GM12875 (cell line): Measurements from ENCODE around the gene SUMO3.

Experiments
- H3K4me3 ChIP-seq: one replicate; pipeline ENCODE4 v1.5.1; 2011; ENCODE audit warnings: low read depth, low read length, control low read depth
- TF ChIP-seq, protein P1 (sequence below): IDR thresholded peaks from 2 replicates; pipeline ENCODE4 v1.5.1; 2011; ENCODE audit warnings: low read depth, mild to moderate bottlenecking, control low read depth, inconsistent platforms, low read length, moderate library complexity, borderline replicate concordance; ENCODE audit not compliant: insufficient read depth

SUMO3 gene

DNA sequence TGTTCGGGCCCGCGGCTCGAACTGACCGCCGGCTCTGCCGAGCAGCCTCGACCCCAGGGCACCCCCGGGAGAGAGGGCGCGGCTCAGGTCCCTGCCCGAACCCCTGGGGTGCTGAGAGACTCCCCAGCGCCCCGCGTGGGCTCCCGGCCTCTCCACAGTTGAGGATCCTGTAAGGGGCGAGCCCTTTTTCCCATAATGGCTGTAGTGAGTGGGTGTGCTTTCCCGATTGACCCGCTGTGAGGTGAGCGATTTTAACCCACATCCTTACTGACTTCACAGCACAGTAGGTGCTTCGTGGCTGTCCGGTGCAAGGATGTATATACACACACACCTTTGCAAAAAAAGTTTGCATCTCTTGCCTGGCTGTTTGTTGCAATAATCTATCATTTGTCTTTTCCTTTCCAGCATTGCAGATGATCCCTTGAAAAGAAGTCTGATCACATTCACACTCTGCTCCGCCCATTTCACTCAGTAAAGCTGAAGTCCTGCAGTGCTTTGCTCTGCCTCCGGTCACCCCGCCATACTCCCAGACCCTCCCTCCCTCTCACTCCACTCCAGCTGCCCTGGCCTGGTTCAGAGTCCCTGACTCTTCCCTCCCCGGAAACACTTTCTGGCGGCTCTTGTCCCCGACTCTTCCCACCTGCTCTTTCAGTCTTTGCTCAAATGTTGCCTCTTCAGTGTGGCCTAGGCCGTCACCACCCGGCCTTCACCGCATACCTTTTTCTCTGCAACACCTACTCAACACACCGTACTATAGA lies 15.3 kb downstream of the SUMO3 start:
- H3K4me3 ChIP-seq = peak overlapping the region; percentile 93
- TF ChIP-seq, protein P1, sequence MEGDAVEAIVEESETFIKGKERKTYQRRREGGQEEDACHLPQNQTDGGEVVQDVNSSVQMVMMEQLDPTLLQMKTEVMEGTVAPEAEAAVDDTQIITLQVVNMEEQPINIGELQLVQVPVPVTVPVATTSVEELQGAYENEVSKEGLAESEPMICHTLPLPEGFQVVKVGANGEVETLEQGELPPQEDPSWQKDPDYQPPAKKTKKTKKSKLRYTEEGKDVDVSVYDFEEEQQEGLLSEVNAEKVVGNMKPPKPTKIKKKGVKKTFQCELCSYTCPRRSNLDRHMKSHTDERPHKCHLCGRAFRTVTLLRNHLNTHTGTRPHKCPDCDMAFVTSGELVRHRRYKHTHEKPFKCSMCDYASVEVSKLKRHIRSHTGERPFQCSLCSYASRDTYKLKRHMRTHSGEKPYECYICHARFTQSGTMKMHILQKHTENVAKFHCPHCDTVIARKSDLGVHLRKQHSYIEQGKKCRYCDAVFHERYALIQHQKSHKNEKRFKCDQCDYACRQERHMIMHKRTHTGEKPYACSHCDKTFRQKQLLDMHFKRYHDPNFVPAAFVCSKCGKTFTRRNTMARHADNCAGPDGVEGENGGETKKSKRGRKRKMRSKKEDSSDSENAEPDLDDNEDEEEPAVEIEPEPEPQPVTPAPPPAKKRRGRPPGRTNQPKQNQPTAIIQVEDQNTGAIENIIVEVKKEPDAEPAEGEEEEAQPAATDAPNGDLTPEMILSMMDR = peak; percentile 23; the same call in 1 of the 2 replicates

DNA sequence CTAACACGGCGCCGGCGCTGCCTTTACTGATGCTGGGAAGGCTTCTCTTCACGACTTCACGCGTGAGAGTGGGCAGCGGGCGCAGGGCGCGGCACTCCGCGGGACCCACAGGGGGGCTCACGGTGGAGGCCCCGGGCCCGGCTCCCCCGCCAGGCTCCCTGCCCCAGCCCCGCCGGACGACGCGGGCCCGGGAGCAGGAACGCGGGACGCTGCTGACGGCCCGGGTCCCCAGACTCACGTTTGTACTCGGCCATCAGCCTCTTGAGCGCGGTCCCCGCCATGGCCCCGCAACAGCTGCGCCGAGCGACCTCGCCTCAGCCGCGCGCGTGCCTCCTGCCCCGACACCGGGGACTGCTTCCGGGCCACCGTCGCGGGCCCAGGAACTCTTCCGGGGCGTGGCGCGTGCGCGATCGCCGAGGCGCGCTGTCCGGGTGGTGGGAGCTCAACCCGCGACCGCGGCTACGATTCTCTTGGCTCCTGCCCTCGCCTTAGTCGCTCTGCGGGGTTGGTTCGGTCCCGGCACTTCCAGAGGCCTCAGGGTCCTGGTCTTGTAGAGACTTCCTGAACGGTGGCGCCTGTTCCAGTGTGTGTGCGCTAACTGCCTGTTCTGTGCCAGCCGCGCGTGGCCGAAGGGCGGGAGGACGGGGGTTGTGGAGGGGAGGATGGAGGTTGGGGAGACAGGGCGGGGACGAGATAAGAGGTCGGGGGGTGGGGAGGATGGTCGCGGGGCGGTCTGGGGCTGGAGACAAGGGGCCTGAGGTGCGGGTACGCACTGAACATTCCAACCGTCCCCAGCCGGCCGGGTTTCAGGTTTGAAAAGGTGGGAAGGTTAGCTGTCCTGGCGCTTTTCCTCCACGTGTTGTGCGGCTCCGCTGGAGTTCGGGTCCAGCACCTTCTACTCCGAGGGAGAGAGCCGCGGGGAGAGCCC lies 16.1 kb downstream of the SUMO3 start, which contains the start of gene UBE2G2:
Gene UBE2G2, minus strand, starts transcription at position 353 of the 928 bp plus-strand sequence. Its CDS starts 72 bp downstream, at position 281.
- peak within 1 kb of the TSS; percentile 93 for H3K4me3 ChIP-seq
- TF ChIP-seq, protein P1 = no peak

DNA sequence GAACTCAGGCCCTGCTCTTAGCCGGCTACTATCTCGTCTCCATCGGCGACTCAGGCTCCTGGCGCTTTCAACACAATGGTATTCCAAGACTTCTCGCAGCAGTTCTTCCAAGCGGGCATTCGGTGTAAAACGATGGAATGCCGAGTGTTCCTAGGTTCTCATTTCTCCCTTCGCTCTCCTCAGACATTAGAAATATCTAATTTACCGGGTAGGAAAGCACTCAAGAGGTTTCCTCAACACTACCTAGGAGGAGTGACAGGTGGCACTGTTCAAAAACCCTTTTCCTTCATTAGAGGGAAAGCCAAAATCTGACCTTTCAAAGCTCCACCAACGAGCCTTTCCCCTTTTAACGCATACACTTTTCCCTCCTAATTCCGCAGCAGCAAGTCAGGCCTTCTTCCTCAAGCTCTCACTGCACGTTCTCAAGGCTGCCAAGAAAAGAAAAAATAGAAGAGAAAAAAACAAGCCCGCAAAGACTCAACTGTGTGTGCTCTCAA lies 16.8 kb downstream of the SUMO3 start:
- TF ChIP-seq, protein P1 = peak; percentile 34; the same call in 1 of the 2 replicates
- H3K4me3 ChIP-seq = peak overlapping the region; percentile 93

DNA sequence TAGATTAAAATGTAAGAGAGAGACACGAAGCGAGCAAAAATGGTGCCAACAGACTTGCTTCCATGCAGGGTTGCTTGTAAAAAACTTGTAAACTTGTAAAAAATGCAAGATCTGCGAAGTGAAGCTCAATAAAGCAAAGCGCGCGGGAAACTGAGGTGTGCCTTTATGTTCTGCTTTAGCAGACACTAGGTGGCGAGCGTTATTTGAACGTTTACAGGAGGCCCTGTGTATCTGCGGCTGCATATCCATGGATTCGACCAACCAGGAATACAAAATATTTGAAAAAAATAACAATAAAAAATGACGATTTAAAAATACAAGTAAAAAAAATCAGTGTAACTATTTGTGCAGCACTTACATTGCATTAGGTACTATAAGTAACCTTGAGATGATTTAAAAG lies 17.8 kb downstream of the SUMO3 start:
- TF ChIP-seq, protein P1 = no peak
- H3K4me3 ChIP-seq = peak overlapping the region; percentile 93

DNA sequence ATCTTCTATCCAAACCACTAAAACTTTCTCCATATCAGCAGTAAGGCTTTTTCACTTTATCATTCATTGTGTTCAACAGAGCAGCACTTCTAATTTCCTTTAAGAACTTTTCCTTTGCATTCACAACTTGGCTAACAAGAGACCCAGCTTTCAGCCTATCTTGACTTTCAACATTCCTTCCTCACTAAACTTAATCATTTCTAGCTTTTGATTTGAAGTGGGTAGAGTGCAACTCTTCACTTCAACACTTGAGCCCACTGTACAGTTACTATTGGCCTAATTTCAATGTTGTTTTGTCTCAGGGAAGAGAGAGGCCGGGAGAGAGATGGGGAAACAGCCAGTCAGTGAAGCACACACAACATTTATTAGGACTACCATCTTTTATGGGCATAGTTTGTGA lies 18.2 kb downstream of the SUMO3 start:
- H3K4me3 ChIP-seq = no peak overlapping the region
- TF ChIP-seq, protein P1 = no peak

DNA sequence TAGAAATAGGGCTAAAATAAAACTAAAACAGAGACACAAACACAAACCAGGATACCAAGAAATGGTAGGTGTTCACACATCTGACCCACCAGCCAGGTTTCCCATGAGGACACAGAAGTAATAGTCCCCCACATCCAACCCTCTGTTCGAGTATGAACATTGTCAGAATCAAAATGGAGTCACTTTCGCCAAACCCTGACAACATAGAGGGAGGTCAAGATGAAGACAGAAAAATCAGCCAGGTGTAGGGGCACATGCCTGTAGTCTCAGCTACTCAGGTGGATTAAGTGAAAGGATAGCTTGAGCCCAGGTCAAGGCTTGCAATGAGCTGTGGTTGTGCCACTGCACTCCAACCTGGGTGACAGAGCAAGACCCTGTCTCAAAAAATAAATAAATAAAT lies 20.1 kb downstream of the SUMO3 start:
- TF ChIP-seq, protein P1 = no peak
- no peak overlapping the region for H3K4me3 ChIP-seq

DNA sequence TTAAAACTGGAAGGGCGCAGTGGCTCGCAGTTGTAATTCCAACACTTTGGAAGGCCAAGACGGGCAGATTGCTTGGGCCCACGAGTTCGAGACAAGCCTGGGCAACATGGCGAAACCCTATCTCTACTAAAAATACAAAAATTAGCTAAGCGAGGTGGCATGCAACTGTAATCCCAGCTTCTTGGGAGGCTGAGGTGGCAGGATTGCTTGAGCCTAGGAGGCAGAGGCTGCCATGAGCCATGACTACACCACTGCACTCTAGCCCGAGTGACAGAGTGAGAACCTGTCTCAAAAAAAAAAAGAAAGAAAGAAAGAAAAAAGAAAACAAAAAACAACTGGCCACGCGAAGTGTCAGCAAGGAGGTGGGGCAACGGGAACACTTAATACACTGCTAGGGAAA lies 22.5 kb downstream of the SUMO3 start:
- TF ChIP-seq, protein P1 = no peak
- H3K4me3 ChIP-seq = no peak overlapping the region
